GM19099 (cell line): ENCODE measurements around the gene PHGDH.
A peak's percentile ranks its signal among the peaks of the same experiment; 100 is the strongest.

Experiments
- POLR2A ChIP-seq: IDR thresholded peaks from 3 replicates; pipeline ENCODE4 v1.6.1; 2011; ENCODE audit warnings: low read depth; ENCODE audit not compliant: insufficient read length; ENCODE audit errors: extremely low read depth

Gene PHGDH

GRCh38 chr1:119683893-119684292, 27.8 kb upstream of the PHGDH start:
- TF ChIP-seq POLR2A, result no peak

- no peak for TF ChIP-seq POLR2A
These were observed 25.1 kb upstream of the PHGDH start for GRCh38 chr1:119686661-119687060.

- no peak for TF ChIP-seq POLR2A
These were observed 24.2 kb upstream of the PHGDH start for GRCh38 chr1:119687434-119688079.

- no peak for TF ChIP-seq POLR2A
These were observed 22.9 kb upstream of the PHGDH start for GRCh38 chr1:119688810-119689209.

- no peak for TF ChIP-seq POLR2A
These were observed 22.2 kb upstream of the PHGDH start for GRCh38 chr1:119689511-119689910.

- no peak for TF ChIP-seq POLR2A
These were observed 14.1 kb upstream of the PHGDH start for GRCh38 chr1:119697598-119697997.

- TF ChIP-seq POLR2A, result no peak
These were observed 11.4 kb upstream of the PHGDH start for GRCh38 chr1:119700326-119700725.

GRCh38 chr1:119701659-119702058, 10.1 kb upstream of the PHGDH start:
- no peak for TF ChIP-seq POLR2A

- TF ChIP-seq POLR2A, result no peak
These were observed 9.3 kb upstream of the PHGDH start for GRCh38 chr1:119702384-119702783.

- no peak for TF ChIP-seq POLR2A
These were observed 7.9 kb upstream of the PHGDH start for GRCh38 chr1:119703666-119704450.

GRCh38 chr1:119712342-119713038, 756 bp downstream of the PHGDH start:
- TF ChIP-seq POLR2A, result peak; percentile 41

- TF ChIP-seq POLR2A, result no peak
These were observed 1.5 kb downstream of the PHGDH start for GRCh38 chr1:119713039-119713748.

GRCh38 chr1:119713749-119714456, 2.2 kb downstream of the PHGDH start:
- no peak for TF ChIP-seq POLR2A

GRCh38 chr1:119714583-119714982, 2.8 kb downstream of the PHGDH start:
- TF ChIP-seq POLR2A, result no peak
